Panc1 (cell line): Measurements from ENCODE around the gene SGPP1.

Source experiments
- CTCF ChIP-seq: fragments of 450-650 bp; IDR thresholded peaks from 2 replicates; pipeline ENCODE4 v1.5.1; 2017; ENCODE audit warnings: mild to moderate bottlenecking
- POLR2AphosphoS5 ChIP-seq: IDR thresholded peaks from 2 replicates; pipeline ENCODE4 v1.6.1; 2012; ENCODE audit warnings: mild to moderate bottlenecking, low read depth, low read length, moderate library complexity
- SIN3A ChIP-seq: IDR thresholded peaks from 2 replicates; pipeline ENCODE4 v1.6.1; 2012; ENCODE audit warnings: low read depth, mild to moderate bottlenecking, low read length, moderate library complexity, borderline replicate concordance; ENCODE audit not compliant: insufficient read depth

- TF ChIP-seq CTCF (no peak), POLR2AphosphoS5 (no peak), SIN3A (no peak)
These were observed 73.5 kb downstream of the SGPP1 start for GRCh38 chr14:63654346-63654745.
